ENCODE measurements around the gene PROK1.

The PROK1 gene

DNA sequence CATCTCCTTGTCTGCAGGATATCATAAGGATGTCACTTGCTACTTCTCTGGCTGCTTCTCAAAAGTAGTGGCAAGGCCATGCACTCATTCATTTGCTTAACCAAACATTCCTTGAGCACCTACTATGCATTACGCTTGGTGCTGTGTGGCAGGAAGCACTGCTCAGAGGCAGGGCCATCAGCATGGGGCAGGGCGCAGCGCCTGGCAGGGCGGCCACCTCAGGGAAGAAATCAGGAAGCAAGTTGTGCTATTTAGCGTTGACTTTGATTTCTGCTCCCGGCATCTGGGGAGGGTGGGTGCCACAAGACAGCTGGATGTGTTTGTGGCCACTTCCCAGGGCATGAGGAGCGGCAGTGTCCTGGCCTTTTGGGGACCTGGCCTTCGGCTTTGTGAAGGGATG is 27.9 kb downstream of the PROK1 start:
- no peak for DNase-seq (ENCODE audit: low read depth)
- H3K4me3 ChIP-seq (ENCODE audit: low read length), result no peak overlapping the region
- TF ChIP-seq, protein P1, sequence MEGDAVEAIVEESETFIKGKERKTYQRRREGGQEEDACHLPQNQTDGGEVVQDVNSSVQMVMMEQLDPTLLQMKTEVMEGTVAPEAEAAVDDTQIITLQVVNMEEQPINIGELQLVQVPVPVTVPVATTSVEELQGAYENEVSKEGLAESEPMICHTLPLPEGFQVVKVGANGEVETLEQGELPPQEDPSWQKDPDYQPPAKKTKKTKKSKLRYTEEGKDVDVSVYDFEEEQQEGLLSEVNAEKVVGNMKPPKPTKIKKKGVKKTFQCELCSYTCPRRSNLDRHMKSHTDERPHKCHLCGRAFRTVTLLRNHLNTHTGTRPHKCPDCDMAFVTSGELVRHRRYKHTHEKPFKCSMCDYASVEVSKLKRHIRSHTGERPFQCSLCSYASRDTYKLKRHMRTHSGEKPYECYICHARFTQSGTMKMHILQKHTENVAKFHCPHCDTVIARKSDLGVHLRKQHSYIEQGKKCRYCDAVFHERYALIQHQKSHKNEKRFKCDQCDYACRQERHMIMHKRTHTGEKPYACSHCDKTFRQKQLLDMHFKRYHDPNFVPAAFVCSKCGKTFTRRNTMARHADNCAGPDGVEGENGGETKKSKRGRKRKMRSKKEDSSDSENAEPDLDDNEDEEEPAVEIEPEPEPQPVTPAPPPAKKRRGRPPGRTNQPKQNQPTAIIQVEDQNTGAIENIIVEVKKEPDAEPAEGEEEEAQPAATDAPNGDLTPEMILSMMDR (IDR thresholded peaks at IDR 0.05; ENCODE audit: insufficient read depth, low read depth, low read length, missing control alignments), result no peak

DNA sequence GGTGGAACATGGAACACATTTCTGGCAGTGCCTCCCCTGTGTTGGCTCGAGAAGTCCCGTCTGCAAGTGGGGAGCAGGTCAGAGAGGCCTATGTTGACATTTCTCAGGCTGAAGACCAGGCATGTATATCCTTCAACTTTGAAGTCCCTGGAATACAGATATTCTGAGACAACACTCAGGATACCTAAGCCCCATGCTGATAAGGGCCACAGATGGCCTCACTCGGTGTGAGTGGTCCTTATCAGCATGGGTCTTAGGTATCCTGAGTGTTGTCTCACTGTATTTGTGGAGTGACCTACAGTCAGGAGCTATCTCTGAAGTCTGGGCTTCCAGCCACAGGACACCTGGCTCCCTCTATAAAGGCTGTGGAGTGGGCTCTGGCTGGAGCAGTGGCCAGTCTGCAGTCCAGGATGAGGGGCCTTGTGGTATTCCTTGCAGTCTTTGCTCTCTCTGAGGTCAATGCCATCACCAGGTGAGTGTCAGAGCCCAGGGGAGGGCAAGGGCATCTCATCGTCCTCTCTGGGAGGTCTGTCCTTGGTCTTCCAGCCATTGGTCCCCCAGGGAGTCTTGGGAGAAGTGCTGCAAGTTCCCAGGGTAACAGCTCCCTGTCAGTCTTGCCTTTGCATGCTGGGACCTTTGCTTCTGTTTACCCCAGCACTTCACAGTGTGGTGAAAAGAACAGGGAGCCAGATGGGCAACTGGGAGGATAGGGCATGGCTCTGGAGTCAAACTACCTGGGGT is 29.6 kb downstream of the PROK1 start:
- TF ChIP-seq, protein P1 (IDR thresholded peaks at IDR 0.05; ENCODE audit: insufficient read depth, low read depth, low read length, missing control alignments), result no peak

DNA sequence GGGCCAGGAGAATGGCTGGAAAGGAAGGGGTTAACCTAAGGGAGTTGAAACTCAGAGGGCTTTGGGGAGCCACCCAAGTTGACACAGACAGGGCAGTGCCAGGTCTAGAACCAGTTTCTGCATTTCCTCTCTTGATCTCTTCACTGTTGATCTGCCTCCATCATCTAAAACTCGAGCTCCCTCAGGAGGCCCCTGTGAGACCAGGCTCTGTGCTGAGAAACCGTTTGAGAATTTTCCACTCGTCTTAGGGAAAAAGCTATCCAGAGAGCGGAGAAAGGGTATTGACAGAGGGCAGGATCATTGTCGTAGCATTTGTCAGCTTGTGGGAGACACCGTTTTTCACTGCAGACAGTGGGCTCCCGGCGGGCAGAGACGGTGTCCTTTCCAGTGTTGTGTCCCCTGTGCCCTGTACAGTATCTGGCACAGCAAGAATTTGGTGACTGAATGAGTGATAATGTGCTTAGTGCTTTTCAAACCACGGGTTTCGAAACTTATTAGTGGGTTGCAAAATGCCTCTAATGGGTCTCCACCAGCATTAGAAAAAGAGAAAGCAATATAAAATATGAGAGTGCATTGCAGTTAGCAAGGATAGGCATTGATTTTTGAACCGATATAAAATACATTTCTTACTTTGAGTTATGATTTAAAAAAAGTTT is 31.1 kb downstream of the PROK1 start:
- H3K4me3 ChIP-seq (ENCODE audit: low read length), result no peak overlapping the region
- DNase-seq (ENCODE audit: low read depth), result no peak
- TF ChIP-seq, protein P1 (IDR thresholded peaks at IDR 0.05; ENCODE audit: insufficient read depth, low read depth, low read length, missing control alignments), result no peak

More for the DNA sequence above, 29.6 kb downstream of the PROK1 start:
- H3K4me3 ChIP-seq (ENCODE audit: low read length), result no peak overlapping the region
- DNase-seq (ENCODE audit: low read depth), result no peak

DNA sequence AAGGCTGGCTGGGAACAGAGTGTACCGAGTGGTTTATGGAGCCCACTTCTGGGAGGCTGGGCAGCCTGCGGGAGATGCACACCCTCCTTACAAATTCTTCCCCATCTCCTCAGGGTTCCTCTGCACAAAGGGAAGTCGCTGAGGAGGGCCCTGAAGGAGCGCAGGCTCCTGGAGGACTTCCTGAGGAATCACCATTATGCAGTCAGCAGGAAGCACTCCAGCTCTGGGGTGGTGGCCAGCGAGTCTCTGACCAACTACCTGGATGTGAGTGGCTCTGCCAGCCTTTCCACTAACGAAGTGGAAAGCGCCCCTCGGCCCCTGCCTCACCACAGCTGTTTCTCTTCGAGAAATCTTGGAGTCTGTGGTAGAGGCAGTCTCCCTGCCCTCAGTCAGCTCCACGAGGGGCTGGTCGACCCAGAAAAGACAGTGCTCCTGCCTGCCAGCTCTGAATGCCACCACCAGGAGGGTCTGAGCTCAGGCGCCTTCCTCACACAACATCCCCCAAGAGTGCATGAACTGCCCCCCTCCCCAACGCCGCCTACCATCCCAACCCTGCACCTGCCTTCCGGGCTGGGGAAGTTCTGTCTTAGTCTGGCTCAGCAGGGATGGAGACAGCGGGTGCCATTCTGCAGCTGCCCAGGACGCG is 31.8 kb downstream of the PROK1 start:
- TF ChIP-seq, protein P1 (IDR thresholded peaks at IDR 0.05; ENCODE audit: insufficient read depth, low read depth, low read length, missing control alignments), result no peak
- no peak for DNase-seq (ENCODE audit: low read depth)
- H3K4me3 ChIP-seq (ENCODE audit: low read length), result no peak overlapping the region

DNA sequence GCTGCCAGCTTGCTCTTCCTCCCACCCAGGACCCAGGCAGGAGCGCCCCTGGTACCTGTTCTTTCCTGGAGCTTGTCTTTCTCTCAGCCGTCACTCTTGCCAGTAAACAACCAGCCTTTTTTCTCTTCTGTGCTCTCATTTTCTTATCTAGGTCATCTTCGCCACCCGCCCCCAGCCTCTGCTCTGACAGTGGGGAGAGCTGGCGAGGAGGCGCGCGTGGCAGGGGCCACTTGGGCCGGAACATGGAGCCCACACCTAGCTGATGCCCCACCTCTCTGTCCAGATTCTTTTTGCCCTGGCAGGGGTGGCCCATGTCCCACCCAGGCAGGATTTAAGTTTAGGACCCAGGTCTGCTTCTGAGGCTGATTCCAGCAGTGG is 32.3 kb downstream of the PROK1 start:
- TF ChIP-seq, protein P1 (IDR thresholded peaks at IDR 0.05; ENCODE audit: insufficient read depth, low read depth, low read length, missing control alignments), result no peak
- DNase-seq (ENCODE audit: low read depth), result no peak
- no peak overlapping the region for H3K4me3 ChIP-seq (ENCODE audit: low read length)

DNA sequence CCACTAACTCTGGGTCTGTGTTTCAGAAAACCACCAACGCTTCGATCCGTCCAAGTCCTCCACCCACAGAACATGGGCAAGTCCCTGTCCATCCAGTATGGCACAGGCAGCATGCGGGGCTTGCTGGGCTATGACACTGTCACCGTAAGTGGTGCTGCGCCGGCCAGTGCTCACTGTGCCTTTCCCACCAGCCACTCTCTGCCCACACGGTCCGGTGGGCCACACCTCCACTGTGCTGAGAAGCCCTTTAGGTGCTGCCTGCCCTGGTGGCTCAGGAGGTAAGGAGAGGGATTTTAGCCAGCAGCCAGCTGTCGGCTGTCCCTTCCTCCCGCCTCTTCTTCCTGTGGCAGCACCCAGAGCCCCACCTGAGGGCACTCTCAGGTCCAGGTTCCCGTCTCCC is 33.9 kb downstream of the PROK1 start:
- TF ChIP-seq, protein P1 (IDR thresholded peaks at IDR 0.05; ENCODE audit: insufficient read depth, low read depth, low read length, missing control alignments), result no peak
- no peak for DNase-seq (ENCODE audit: low read depth)
- no peak overlapping the region for H3K4me3 ChIP-seq (ENCODE audit: low read length)

Measured in epithelial cell of esophagus (primary cell).